ENCODE measurements around the gene AKAP10. TPM values are rescaled to one million over a fixed set of nuclear protein-coding genes. Genes with fewer than 3 reads are reported as not detected.
A peak's percentile ranks its signal among the peaks of the same experiment; 100 is the strongest.

Gene AKAP10
- total RNA-seq, 1 experiment from 2014 or later, result 20.2 TPM

GRCh38 chr17:19978209-19978802, 678 bp upstream of the AKAP10 start:
- H2BK5ac ChIP-seq (ENCODE audit: insufficient read length, low read length), result no peak overlapping the region
- H3K27ac Mint-ChIP-seq, result peak overlapping the region; percentile 97 to 99 (median 98)
- no peak overlapping the region for H2BK120ac ChIP-seq (ENCODE audit: low read depth, low read length, poor library complexity, severe bottlenecking)
- H4K91ac ChIP-seq (ENCODE audit: insufficient read length, low read depth, low read length), result no peak overlapping the region
- H3K36me3 Mint-ChIP-seq (ENCODE audit: insufficient read depth in 1 of 3, low read depth in 3 of 3), result peaks cover 13 to 32% (median 23%) of the 10 kb centered on the region in 3 experiments
- no peaks in the 10 kb centered on the region for H3K27me3 ChIP-seq (ENCODE audit: insufficient read depth, low read length)
- peak; percentile 73 for DNase-seq
- no peak overlapping the region for H2AFZ ChIP-seq (ENCODE audit: low read length)
- no peak overlapping the region for H2BK20ac ChIP-seq (ENCODE audit: low read depth, low read length, poor library complexity, severe bottlenecking)
- H3K18ac ChIP-seq (ENCODE audit: insufficient read length, low read depth, low read length), result peak overlapping the region; percentile 86
- H3K9me3 ChIP-seq (ENCODE audit: control insufficient read depth, low read depth, low read length), result no peaks in the 10 kb centered on the region
- no peak overlapping the region for H2BK15ac ChIP-seq (ENCODE audit: low read depth, low read length)
- H3K56ac ChIP-seq (ENCODE audit: insufficient read length, low read depth, low read length), result no peak overlapping the region
- H4K5ac ChIP-seq (ENCODE audit: insufficient read length, low read depth, low read length), result no peak overlapping the region
- no peak overlapping the region for H3K4ac ChIP-seq (ENCODE audit: low read depth, low read length)
- peaks cover 24 to 27% of the 10 kb centered on the region in 2 experiments for H3K4me1 Mint-ChIP-seq
- no peak overlapping the region for H2BK12ac ChIP-seq (ENCODE audit: insufficient read length, low read depth, low read length)
- peak overlapping the region; percentile 91 to 95 for H3K4me3 Mint-ChIP-seq
- H3K9ac ChIP-seq (ENCODE audit: extremely low read depth, insufficient read length, low read length), result peak overlapping the region; percentile 73
- H2AK5ac ChIP-seq (ENCODE audit: insufficient read length, low read length), result no peak overlapping the region
- H3T11ph ChIP-seq (ENCODE audit: low read length), result no peak overlapping the region
- H3K27ac ChIP-seq (ENCODE audit: insufficient read length, low read depth, low read length), result peak overlapping the region; percentile 54
- TF ChIP-seq, protein P1, sequence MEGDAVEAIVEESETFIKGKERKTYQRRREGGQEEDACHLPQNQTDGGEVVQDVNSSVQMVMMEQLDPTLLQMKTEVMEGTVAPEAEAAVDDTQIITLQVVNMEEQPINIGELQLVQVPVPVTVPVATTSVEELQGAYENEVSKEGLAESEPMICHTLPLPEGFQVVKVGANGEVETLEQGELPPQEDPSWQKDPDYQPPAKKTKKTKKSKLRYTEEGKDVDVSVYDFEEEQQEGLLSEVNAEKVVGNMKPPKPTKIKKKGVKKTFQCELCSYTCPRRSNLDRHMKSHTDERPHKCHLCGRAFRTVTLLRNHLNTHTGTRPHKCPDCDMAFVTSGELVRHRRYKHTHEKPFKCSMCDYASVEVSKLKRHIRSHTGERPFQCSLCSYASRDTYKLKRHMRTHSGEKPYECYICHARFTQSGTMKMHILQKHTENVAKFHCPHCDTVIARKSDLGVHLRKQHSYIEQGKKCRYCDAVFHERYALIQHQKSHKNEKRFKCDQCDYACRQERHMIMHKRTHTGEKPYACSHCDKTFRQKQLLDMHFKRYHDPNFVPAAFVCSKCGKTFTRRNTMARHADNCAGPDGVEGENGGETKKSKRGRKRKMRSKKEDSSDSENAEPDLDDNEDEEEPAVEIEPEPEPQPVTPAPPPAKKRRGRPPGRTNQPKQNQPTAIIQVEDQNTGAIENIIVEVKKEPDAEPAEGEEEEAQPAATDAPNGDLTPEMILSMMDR (conservative IDR thresholded peaks at IDR 0.05), result no peak
- H3K4me2 ChIP-seq (ENCODE audit: insufficient read depth, insufficient read length, low read length), result peak overlapping the region; percentile 52
- peaks cover 8% of the 10 kb centered on the region in 2 experiments for H3K9me3 Mint-ChIP-seq
- H3K79me2 ChIP-seq (ENCODE audit: insufficient read depth, low read length), result peaks cover 31% of the 10 kb centered on the region
- H3K23me2 ChIP-seq (ENCODE audit: insufficient read length, low read depth, low read length, poor library complexity, severe bottlenecking), result no peaks in the 10 kb centered on the region
- H3K79me1 ChIP-seq (ENCODE audit: insufficient read depth, low read depth, low read length, poor library complexity, severe bottlenecking), result peaks cover 8% of the 10 kb centered on the region
- H3K14ac ChIP-seq (ENCODE audit: insufficient read depth, low read length), result peak overlapping the region; percentile 88; the same call in 1 of the 2 replicates
- H3K23ac ChIP-seq (ENCODE audit: insufficient read length, low read depth, low read length), result no peak overlapping the region
- H4K20me1 ChIP-seq (ENCODE audit: control insufficient read depth, insufficient read depth, insufficient read length), result no peaks in the 10 kb centered on the region
- WGBS (ENCODE audit: extremely low coverage, insufficient read length, low lambda C conversion rate), result no CpG with 5 or more reads among the region's 22 CpGs
- peaks cover 5% of the 10 kb centered on the region for H3K27me3 Mint-ChIP-seq (ENCODE audit: low read depth)
- no peak overlapping the region for H4K8ac ChIP-seq (replicated peaks; ENCODE audit: insufficient read length, low read depth, low read length)
- H3K4me1 ChIP-seq (ENCODE audit: insufficient read depth, low read length), result no peaks in the 10 kb centered on the region
